ENCODE results near the gene PHTF2.

The PHTF2 gene

GRCh38 chr7:77933394-77933793 is 134.8 kb downstream of the PHTF2 start:
- no peaks in the 10 kb centered on the region for H3K9me3 ChIP-seq (ENCODE audit: control extremely low read depth in 1 of 5, control insufficient read depth in 4 of 5, insufficient read depth in 2 of 5, low read depth in 1 of 5, low read length in 4 of 5)
- WGBS (ENCODE audit: insufficient coverage): 100% methylated on average over 1 of the region's 3 CpGs
- H3K4me3 ChIP-seq (ENCODE audit: control insufficient read depth in 1 of 7, extremely low read depth in 1 of 7, insufficient read depth in 4 of 7, low read depth in 2 of 7, low read length in 6 of 7): no peak overlapping the region
- DNase-seq: no peak
- no peak overlapping the region for H3K27ac ChIP-seq (ENCODE audit: insufficient read depth in 1 of 2, low read depth in 1 of 2, low read length in 2 of 2, poor library complexity in 1 of 2, severe bottlenecking in 2 of 2)
- CTCF ChIA-PET: interaction anchor here (0.6 to 1.4 kb wide), 6 partner anchors 9 to 282 kb away, joined by 3 to 6 read pairs (median 4); no protein-coding TSS in a partner anchor
- H3K27me3 ChIP-seq (replicated peaks in 2 of 5; ENCODE audit: control insufficient read depth in 4 of 5, insufficient read depth in 5 of 5, low read length in 4 of 5): no peaks in the 10 kb centered on the region
- POLR2A ChIA-PET: no interaction called here
- peaks cover 0 to 7% (median 1%) of the 10 kb centered on the region in 4 experiments for H3K4me1 ChIP-seq (ENCODE audit: control extremely low read depth in 1 of 4, control insufficient read depth in 4 of 4, insufficient read depth in 4 of 4, low read length in 3 of 4)
- H3K36me3 ChIP-seq (ENCODE audit: control insufficient read depth in 4 of 4, insufficient read depth in 4 of 4, low read length in 3 of 4): peaks cover 0 to 6% (median 3%) of the 10 kb centered on the region in 4 experiments

GRCh38 chr7:77935652-77936348 is 137.2 kb downstream of the PHTF2 start:
- H3K27ac ChIP-seq (ENCODE audit: insufficient read depth in 1 of 2, low read depth in 1 of 2, low read length in 2 of 2, poor library complexity in 1 of 2, severe bottlenecking in 2 of 2): no peak overlapping the region
- ChIA-PET POLR2A (no interaction called here), CTCF (interaction anchor here (0.8 to 2.9 kb wide), 4 partner anchors 26 to 284 kb away, joined by 3 to 9 read pairs (median 3); no protein-coding TSS in a partner anchor)
- no CpG with 5 or more reads among the region's 1 CpG for WGBS (ENCODE audit: insufficient coverage)
- no peaks in the 10 kb centered on the region for H3K36me3 ChIP-seq (ENCODE audit: control insufficient read depth in 4 of 4, insufficient read depth in 4 of 4, low read length in 3 of 4)
- no peaks in the 10 kb centered on the region for H3K27me3 ChIP-seq (replicated peaks in 2 of 5; ENCODE audit: control insufficient read depth in 4 of 5, insufficient read depth in 5 of 5, low read length in 4 of 5)
- DNase-seq: peak in 2 of 3 donors; percentile 21 to 37
- no peaks in the 10 kb centered on the region for H3K9me3 ChIP-seq (ENCODE audit: control extremely low read depth in 1 of 5, control insufficient read depth in 4 of 5, insufficient read depth in 2 of 5, low read depth in 1 of 5, low read length in 4 of 5)
- H3K4me1 ChIP-seq (ENCODE audit: control extremely low read depth in 1 of 4, control insufficient read depth in 4 of 4, insufficient read depth in 4 of 4, low read length in 3 of 4): peaks cover 0 to 7% (median 1%) of the 10 kb centered on the region in 4 experiments
- H3K4me3 ChIP-seq (ENCODE audit: control insufficient read depth in 1 of 7, extremely low read depth in 1 of 7, insufficient read depth in 4 of 7, low read depth in 2 of 7, low read length in 6 of 7): peak overlapping the region in 1 of 7 experiments; percentile 19

DNA sequence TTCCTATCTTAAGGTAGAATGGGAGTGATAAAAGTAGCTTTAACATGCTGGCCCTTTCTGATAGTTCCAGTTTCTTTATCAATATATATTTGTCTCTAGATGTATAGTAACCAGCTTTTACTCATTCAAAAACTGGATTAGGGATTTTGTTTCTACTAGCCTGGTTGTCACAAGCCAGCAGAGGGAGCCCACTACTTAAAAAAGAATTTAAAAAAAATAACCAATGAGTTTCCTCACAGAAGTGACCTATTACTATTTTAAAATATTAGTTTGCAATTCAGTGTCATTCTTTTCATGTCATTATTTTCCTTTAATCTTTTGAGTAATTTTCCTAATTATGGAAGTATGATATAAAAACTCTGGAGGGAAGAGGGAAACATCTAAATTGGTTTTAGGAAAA is 142.1 kb downstream of the PHTF2 start:
- Histone ChIP-seq H3K27me3 (replicated peaks in 2 of 5; ENCODE audit: control insufficient read depth in 4 of 5, insufficient read depth in 5 of 5, low read length in 4 of 5) (no peaks in the 10 kb centered on the region), H3K36me3 (ENCODE audit: control insufficient read depth in 4 of 4, insufficient read depth in 4 of 4, low read length in 3 of 4) (peaks cover 0 to 2% (median 0%) of the 10 kb centered on the region in 4 experiments), H3K4me1 (ENCODE audit: control extremely low read depth in 1 of 4, control insufficient read depth in 4 of 4, insufficient read depth in 4 of 4, low read length in 3 of 4) (peaks cover 0 to 3% (median 0%) of the 10 kb centered on the region in 4 experiments), H3K4me3 (ENCODE audit: control insufficient read depth in 1 of 7, extremely low read depth in 1 of 7, insufficient read depth in 4 of 7, low read depth in 2 of 7, low read length in 6 of 7) (no peak overlapping the region), H3K9me3 (ENCODE audit: control extremely low read depth in 1 of 5, control insufficient read depth in 4 of 5, insufficient read depth in 2 of 5, low read depth in 1 of 5, low read length in 4 of 5) (no peaks in the 10 kb centered on the region), H3K27ac (ENCODE audit: insufficient read depth in 1 of 2, low read depth in 1 of 2, low read length in 2 of 2, poor library complexity in 1 of 2, severe bottlenecking in 2 of 2) (no peak overlapping the region)
- ChIA-PET CTCF (interaction anchor here (1.0 to 3.4 kb wide), 6 partner anchors 8 to 282 kb away, joined by 3 to 25 read pairs (median 4); no protein-coding TSS in a partner anchor), POLR2A (no interaction called here)
- DNase-seq: peak; percentile 32 to 59 (median 55)

DNA sequence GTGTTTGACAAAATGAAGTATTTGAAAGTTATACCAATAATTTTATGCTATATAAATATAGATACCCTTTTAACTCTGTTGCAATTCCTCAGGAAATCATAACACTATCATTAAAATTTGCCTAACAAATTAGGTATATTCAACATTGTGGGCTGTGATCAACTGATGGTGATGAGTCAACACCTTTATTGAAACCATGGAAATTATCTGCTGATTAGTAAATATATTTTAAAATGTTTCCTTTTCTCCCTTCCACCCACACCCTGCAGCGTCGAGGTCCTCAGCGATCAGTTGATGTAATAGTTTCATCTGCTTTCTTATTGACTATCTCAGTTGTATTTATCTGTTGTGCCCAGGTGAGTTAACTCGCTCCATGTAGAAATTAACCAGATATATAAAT is 143.9 kb downstream of the PHTF2 start:
- no peaks in the 10 kb centered on the region for H3K27me3 ChIP-seq (replicated peaks in 2 of 5; ENCODE audit: control insufficient read depth in 4 of 5, insufficient read depth in 5 of 5, low read length in 4 of 5)
- H3K27ac ChIP-seq (ENCODE audit: insufficient read depth in 1 of 2, low read depth in 1 of 2, low read length in 2 of 2, poor library complexity in 1 of 2, severe bottlenecking in 2 of 2): no peak overlapping the region
- DNase-seq: no peak
- no peaks in the 10 kb centered on the region for H3K9me3 ChIP-seq (ENCODE audit: control extremely low read depth in 1 of 5, control insufficient read depth in 4 of 5, insufficient read depth in 2 of 5, low read depth in 1 of 5, low read length in 4 of 5)
- CTCF ChIA-PET: interaction anchor here (1.7 kb wide), 1 partner anchor 95 kb away, joined by 5 read pairs; no protein-coding TSS in a partner anchor
- H3K4me3 ChIP-seq (ENCODE audit: control insufficient read depth in 1 of 7, extremely low read depth in 1 of 7, insufficient read depth in 4 of 7, low read depth in 2 of 7, low read length in 6 of 7): no peak overlapping the region
- POLR2A ChIA-PET: no interaction called here
- WGBS (ENCODE audit: insufficient coverage): no CpG with 5 or more reads among the region's 4 CpGs
- no peaks in the 10 kb centered on the region for H3K4me1 ChIP-seq (ENCODE audit: control extremely low read depth in 1 of 4, control insufficient read depth in 4 of 4, insufficient read depth in 4 of 4, low read length in 3 of 4)
- peaks cover 0 to 2% (median 0%) of the 10 kb centered on the region in 4 experiments for H3K36me3 ChIP-seq (ENCODE audit: control insufficient read depth in 4 of 4, insufficient read depth in 4 of 4, low read length in 3 of 4)

- H3K9me3 ChIP-seq (ENCODE audit: control extremely low read depth in 1 of 5, control insufficient read depth in 4 of 5, insufficient read depth in 2 of 5, low read depth in 1 of 5, low read length in 4 of 5): no peaks in the 10 kb centered on the region
- peak overlapping the region in 1 of 2 experiments; percentile 51 for H3K27ac ChIP-seq (ENCODE audit: insufficient read depth in 1 of 2, low read depth in 1 of 2, low read length in 2 of 2, poor library complexity in 1 of 2, severe bottlenecking in 2 of 2)
- CTCF ChIA-PET: interaction anchor here (0.6 to 1.9 kb wide), 3 partner anchors 96 to 293 kb away, joined by 3 to 9 read pairs (median 3); no protein-coding TSS in a partner anchor
- no peaks in the 10 kb centered on the region for H3K27me3 ChIP-seq (replicated peaks in 2 of 5; ENCODE audit: control insufficient read depth in 4 of 5, insufficient read depth in 5 of 5, low read length in 4 of 5)
- no peaks in the 10 kb centered on the region for H3K4me1 ChIP-seq (ENCODE audit: control extremely low read depth in 1 of 4, control insufficient read depth in 4 of 4, insufficient read depth in 4 of 4, low read length in 3 of 4)
- 96% methylated on average over 5 of the region's 9 CpGs for WGBS (ENCODE audit: insufficient coverage)
- no peak overlapping the region for H3K4me3 ChIP-seq (ENCODE audit: control insufficient read depth in 1 of 7, extremely low read depth in 1 of 7, insufficient read depth in 4 of 7, low read depth in 2 of 7, low read length in 6 of 7)
- DNase-seq: no peak
- peaks cover 0 to 2% (median 0%) of the 10 kb centered on the region in 4 experiments for H3K36me3 ChIP-seq (ENCODE audit: control insufficient read depth in 4 of 4, insufficient read depth in 4 of 4, low read length in 3 of 4)
- POLR2A ChIA-PET: no interaction called here
Observed at GRCh38 chr7:77944183-77945182, 145.9 kb downstream of the PHTF2 start.

DNA sequence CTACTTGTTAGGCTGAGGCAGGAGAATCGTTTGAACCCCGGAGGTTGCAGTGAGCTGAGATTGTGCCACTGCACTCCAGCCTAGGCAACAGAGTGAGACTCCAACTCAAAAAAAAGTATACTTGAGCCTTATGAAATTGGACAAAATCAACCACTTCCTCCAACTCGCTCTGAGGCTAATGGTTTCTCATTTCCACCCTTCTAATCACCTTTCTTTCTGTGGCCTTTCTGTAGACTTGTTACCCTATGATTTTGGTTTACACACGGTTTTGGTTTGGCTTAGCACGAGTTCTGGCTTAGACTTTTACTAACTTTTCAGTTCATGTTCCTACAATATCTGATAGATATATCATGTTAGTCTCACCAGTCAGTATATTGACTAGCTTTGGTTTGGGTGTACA is 152.0 kb downstream of the PHTF2 start:
- CTCF ChIA-PET: no interaction called here
- POLR2A ChIA-PET: no interaction called here
- no peak for DNase-seq
- no peaks in the 10 kb centered on the region for H3K4me1 ChIP-seq (ENCODE audit: control extremely low read depth in 1 of 4, control insufficient read depth in 4 of 4, insufficient read depth in 4 of 4, low read length in 3 of 4)
- peaks cover 0 to 9% (median 1%) of the 10 kb centered on the region in 4 experiments for H3K36me3 ChIP-seq (ENCODE audit: control insufficient read depth in 4 of 4, insufficient read depth in 4 of 4, low read length in 3 of 4)
- no peak overlapping the region for H3K4me3 ChIP-seq (ENCODE audit: control insufficient read depth in 1 of 7, extremely low read depth in 1 of 7, insufficient read depth in 4 of 7, low read depth in 2 of 7, low read length in 6 of 7)
- WGBS (ENCODE audit: insufficient coverage): 100% methylated on average over 3 of the region's 5 CpGs
- H3K9me3 ChIP-seq (ENCODE audit: control extremely low read depth in 1 of 5, control insufficient read depth in 4 of 5, insufficient read depth in 2 of 5, low read depth in 1 of 5, low read length in 4 of 5): no peaks in the 10 kb centered on the region
- H3K27me3 ChIP-seq (replicated peaks in 2 of 5; ENCODE audit: control insufficient read depth in 4 of 5, insufficient read depth in 5 of 5, low read length in 4 of 5): no peaks in the 10 kb centered on the region
- no peak overlapping the region for H3K27ac ChIP-seq (ENCODE audit: insufficient read depth in 1 of 2, low read depth in 1 of 2, low read length in 2 of 2, poor library complexity in 1 of 2, severe bottlenecking in 2 of 2)
